Spleen (tissue), 7 donors: ENCODE measurements around the gene EIF3I.

Experiments
- CTCF ChIP-seq, 11 experiments: fragments of 200-600 bp in 7 of 11; fragments of 450-650 bp in 4 of 11; sonication (generic) in 4 of 11; IDR thresholded peaks in 8 of 11; conservative IDR thresholded peaks in 3 of 11; 1 replicate in 7 of 11; 2 replicates in 4 of 11; pipeline versions ENCODE4 v1.4.0 to v1.8.0; 2016 to 2021; ENCODE audit warnings: antibody characterized with exemption in 11 of 11, inconsistent platforms in 4 of 11, mild to moderate bottlenecking in 1 of 11
- POLR2AphosphoS5 ChIP-seq, 3 donors: sonication (generic); formaldehyde crosslinking; IDR thresholded peaks; one replicate each; pipeline ENCODE4 v1.5.1; 2017; ENCODE audit warnings: antibody characterized with exemption in 3 of 3
- donor health status: DM: no; HTN: no; CAD: no; lungs with moderate emphysema.
- donor health status: DM: no; HTN: no; CAD: no.
- donor health status: DM: no; HTN: no; CAD: no.

DNA sequence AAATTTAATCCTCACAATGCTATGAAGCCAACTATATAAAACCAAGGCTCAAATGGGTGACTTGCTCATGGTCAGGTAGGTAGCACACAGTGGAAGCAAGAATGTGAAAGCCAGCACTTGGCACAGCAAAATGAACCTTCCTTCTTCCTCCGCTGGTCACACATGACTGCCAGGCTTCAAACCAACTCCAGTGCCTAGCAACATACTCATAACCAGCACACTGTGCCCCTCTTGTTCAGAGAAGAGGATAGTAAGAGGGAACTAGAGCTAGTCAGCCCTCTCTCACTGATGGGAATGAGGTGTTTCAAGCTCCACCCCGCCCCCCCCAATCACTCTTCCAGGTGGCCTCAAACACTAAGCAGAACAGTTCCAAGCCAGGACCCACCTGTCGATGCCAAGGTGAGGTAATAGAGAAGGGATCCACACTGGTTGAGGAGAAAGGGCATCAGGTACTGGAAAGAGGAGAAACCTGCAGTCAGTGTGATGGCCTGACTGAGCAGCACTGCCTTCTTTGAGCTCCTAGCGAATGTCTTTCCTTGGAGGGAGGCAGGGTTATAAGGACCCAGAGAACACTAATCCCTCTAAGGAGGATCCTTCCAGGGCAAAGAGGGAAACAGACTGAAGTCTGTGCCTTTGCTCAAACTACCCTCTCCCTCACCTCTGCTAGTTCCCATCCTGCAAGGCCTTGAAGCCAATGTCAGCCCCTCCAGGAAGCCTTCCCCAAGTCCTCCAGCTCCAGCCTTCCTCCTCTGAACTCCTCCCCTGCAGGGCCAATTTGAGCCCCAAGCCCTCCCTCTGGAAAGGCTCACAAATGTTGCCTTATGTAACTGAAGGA, 1.2 kb upstream of the EIF3I start:
- TF ChIP-seq CTCF (IDR thresholded peaks at IDR 0.05 in 8 of 11, conservative IDR thresholded peaks at IDR 0.05 in 3 of 11) (no peak), POLR2AphosphoS5 (IDR thresholded peaks at IDR 0.05) (no peak)
